Glutamatergic neuron (in vitro differentiated cells): ENCODE measurements around the gene NR1I2. TPM values are rescaled to one million over a fixed set of nuclear protein-coding genes. Genes with fewer than 3 reads are reported as not detected.

Experiments
- DNase-seq: peaks from one replicate; pipeline ENCODE4 v3.0.0; 2022
- H3K27ac Mint-ChIP-seq: one replicate; pipeline ENCODE4 v1.8.0; 2020; ENCODE audit warnings: mild to moderate bottlenecking, mixed read lengths, inconsistent platforms; ENCODE audit not compliant: unreplicated experiment
- H3K27me3 Mint-ChIP-seq: one replicate; pipeline ENCODE4 v1.8.0; 2020; ENCODE audit warnings: mild to moderate bottlenecking, moderate library complexity, mixed read lengths, inconsistent platforms; ENCODE audit not compliant: unreplicated experiment
- H3K36me3 Mint-ChIP-seq: one replicate; pipeline ENCODE4 v1.8.0; 2020; ENCODE audit warnings: mild to moderate bottlenecking, mixed read lengths, inconsistent platforms; ENCODE audit not compliant: unreplicated experiment
- H3K4me1 Mint-ChIP-seq: one replicate; pipeline ENCODE4 v1.8.0; 2020; ENCODE audit warnings: mild to moderate bottlenecking, low read depth, mixed read lengths, inconsistent platforms; ENCODE audit not compliant: unreplicated experiment
- H3K4me3 Mint-ChIP-seq: one replicate; pipeline ENCODE4 v1.8.0; 2020; ENCODE audit warnings: mild to moderate bottlenecking, mixed read lengths, inconsistent platforms; ENCODE audit not compliant: unreplicated experiment
- H3K9me3 Mint-ChIP-seq: one replicate; pipeline ENCODE4 v1.8.0; 2020; ENCODE audit warnings: mild to moderate bottlenecking, moderate library complexity, mixed read lengths, inconsistent platforms; ENCODE audit not compliant: unreplicated experiment
- CTCF ChIP-seq: fragments of 200-600 bp; sonication (generic); IDR thresholded peaks from one replicate; pipeline ENCODE4 v1.5.0; 2021; ENCODE audit not compliant: partially characterized antibody, unreplicated experiment
- total RNA-seq: library from RNA; stranded (reverse); fragmentation: NEBNext Ultra II Directional; extraction: Animal tissue kit (Norgen Biotek cat#: 25700); gene quantifications from one replicate; pipeline ENCODE4 v1.2.1, GENCODE V29; 2021; ENCODE audit not compliant: unreplicated experiment

The NR1I2 gene
- total RNA-seq, 1 donor from 2014 or later = not detected

GRCh38 chr3:119831941-119832371 is 50.1 kb downstream of the NR1I2 start:
- Mint-ChIP-seq H3K27ac (no peak overlapping the region), H3K4me1 (peaks cover 14% of the 10 kb centered on the region), H3K9me3 (no peaks in the 10 kb centered on the region), H3K36me3 (no peaks in the 10 kb centered on the region), H3K27me3 (no peaks in the 10 kb centered on the region), H3K4me3 (no peak overlapping the region)
- DNase-seq = no peak
- no peak for TF ChIP-seq CTCF

DNA sequence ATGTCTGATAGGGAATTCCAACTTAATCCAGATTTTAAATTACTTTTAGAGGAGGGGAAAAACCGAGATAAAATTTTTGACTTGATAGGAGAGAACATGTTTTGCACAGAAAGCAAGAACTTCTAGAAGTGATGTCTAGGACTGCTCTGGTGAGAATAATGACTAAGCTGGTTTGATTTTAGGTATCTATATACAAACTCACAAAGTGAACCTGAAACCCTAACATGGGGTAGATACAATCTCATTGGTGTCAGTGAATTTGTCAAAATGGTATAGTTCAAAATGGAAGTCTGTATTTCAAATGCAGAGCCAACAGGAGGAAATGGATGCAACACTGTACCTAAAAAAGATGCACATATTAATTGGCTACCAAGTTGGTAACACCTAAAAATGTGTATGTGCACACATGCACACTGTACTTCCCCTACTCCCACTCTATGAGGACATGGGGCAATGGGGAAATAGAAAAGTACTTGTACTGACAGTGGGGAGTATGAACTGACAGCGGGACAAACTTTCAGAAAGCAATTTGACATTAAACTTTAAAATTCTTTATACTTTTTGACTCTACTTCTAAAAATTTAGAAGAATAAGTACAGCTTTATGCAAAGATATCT is 53.0 kb downstream of the NR1I2 start:
- TF ChIP-seq CTCF = no peak
- H3K9me3 Mint-ChIP-seq = no peaks in the 10 kb centered on the region
- H3K27ac Mint-ChIP-seq = no peak overlapping the region
- no peaks in the 10 kb centered on the region for H3K36me3 Mint-ChIP-seq
- H3K4me1 Mint-ChIP-seq = no peaks in the 10 kb centered on the region
- no peak for DNase-seq
- no peak overlapping the region for H3K4me3 Mint-ChIP-seq
- H3K27me3 Mint-ChIP-seq = no peaks in the 10 kb centered on the region

- Mint-ChIP-seq H3K36me3 (no peaks in the 10 kb centered on the region), H3K4me1 (no peaks in the 10 kb centered on the region), H3K4me3 (no peak overlapping the region), H3K9me3 (no peaks in the 10 kb centered on the region), H3K27me3 (no peaks in the 10 kb centered on the region), H3K27ac (no peak overlapping the region)
- no peak for DNase-seq
- TF ChIP-seq CTCF = no peak
These were observed 53.7 kb downstream of the NR1I2 start for GRCh38 chr3:119835556-119835955.

- no peak for TF ChIP-seq CTCF
- H3K27me3 Mint-ChIP-seq = no peaks in the 10 kb centered on the region
- peaks cover 9% of the 10 kb centered on the region for H3K9me3 Mint-ChIP-seq
- H3K4me1 Mint-ChIP-seq = no peaks in the 10 kb centered on the region
- H3K27ac Mint-ChIP-seq = no peak overlapping the region
- no peak overlapping the region for H3K4me3 Mint-ChIP-seq
- DNase-seq = no peak
- peaks cover 16% of the 10 kb centered on the region for H3K36me3 Mint-ChIP-seq
These were observed 60.0 kb downstream of the NR1I2 start for GRCh38 chr3:119841808-119842471.

- no peaks in the 10 kb centered on the region for H3K27me3 Mint-ChIP-seq
These were observed 67.2 kb downstream of the NR1I2 start for GRCh38 chr3:119849126-119849525.

More at GRCh38 chr3:119849126-119849525, 67.2 kb downstream of the NR1I2 start:
- DNase-seq = no peak
- Mint-ChIP-seq H3K36me3 (peaks cover 26% of the 10 kb centered on the region), H3K9me3 (peaks cover 6% of the 10 kb centered on the region), H3K27ac (no peak overlapping the region), H3K4me1 (no peaks in the 10 kb centered on the region), H3K4me3 (no peak overlapping the region)
- no peak for TF ChIP-seq CTCF
